Measurements from ENCODE around the gene FBXL19. TPM values are rescaled to one million over a fixed set of nuclear protein-coding genes. Genes with fewer than 3 reads are reported as not detected.

The FBXL19 gene
- total RNA-seq, 3 donors from 2014 or later, result 25.8 to 31.3 (median 30.8) TPM

DNA sequence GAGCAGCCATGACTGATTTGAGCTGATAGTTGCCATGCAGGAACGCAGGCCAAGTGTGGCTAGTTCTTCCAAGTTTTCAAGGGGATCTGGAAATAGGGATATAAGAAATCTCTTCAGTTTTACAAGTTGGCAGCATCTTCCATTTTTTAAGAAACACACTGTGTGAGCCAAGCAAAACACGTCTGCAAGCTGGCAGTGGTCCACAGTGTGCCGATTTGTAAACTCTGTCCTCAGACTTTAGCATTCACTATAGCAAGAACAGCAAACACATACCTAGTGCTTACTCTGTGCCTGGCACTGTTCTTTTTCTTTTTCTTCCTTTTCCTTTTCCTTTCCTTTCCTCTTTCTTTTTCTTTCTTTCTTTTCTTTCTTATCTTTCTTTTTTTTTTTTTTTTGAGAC lies 28.4 kb downstream of the FBXL19 start:
- Mint-ChIP-seq H3K9me3 (no peaks in the 10 kb centered on the region), H3K4me3 (no peak overlapping the region), H3K4me1 (ENCODE audit: low read depth) (peaks cover 17% of the 10 kb centered on the region), H3K27me3 (ENCODE audit: low read depth) (no peaks in the 10 kb centered on the region), H3K36me3 (ENCODE audit: insufficient read depth) (no peaks in the 10 kb centered on the region)
- DNase-seq, result no peak
- no peak for ATAC-seq

DNA sequence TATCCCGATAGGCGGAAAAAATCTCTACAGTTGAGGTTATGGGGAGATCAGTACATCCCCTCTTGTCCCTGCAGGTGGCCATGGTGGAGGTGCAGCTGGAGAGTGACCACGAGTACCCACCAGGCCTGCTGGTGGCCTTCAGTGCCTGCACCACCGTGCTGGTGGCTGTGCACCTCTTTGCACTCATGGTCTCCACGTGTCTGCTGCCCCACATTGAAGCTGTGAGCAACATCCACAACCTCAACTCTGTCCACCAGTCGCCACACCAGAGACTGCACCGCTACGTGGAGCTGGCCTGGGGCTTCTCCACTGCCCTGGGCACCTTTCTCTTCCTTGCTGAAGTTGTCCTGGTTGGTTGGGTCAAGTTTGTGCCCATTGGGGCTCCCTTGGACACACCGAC lies 29.7 kb downstream of the FBXL19 start:
- H3K4me1 Mint-ChIP-seq (ENCODE audit: low read depth), result peaks cover 17% of the 10 kb centered on the region
- ATAC-seq, result no peak

DNA sequence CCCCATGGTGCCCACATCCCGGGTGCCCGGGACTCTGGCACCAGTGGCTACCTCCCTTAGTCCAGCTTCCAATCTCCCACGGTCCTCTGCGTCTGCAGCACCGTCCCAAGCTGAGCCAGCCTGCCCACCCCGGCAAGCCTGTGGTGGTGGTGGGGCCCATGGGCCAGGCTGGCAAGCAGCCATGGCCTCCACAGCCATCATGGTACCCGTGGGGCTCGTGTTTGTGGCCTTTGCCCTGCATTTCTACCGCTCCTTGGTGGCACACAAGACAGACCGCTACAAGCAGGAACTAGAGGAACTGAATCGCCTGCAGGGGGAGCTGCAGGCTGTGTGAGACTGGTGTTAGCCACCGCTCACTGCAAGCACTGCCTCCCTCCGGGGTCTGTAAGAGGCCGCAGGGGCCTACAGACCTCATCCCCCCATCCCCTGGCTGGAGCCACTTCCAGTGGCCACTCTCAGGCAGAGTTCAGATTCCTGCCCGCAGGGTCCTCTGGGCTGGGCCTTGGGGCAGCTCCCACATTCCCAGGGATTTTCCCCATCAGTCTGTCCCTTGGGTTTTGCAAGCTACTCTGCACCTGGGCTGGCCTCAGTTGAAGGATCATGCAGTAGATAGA lies 30.2 kb downstream of the FBXL19 start:
- no peaks in the 10 kb centered on the region for H3K36me3 Mint-ChIP-seq (ENCODE audit: insufficient read depth)
- H3K4me3 Mint-ChIP-seq, result no peak overlapping the region
- H3K27me3 Mint-ChIP-seq (ENCODE audit: low read depth), result no peaks in the 10 kb centered on the region
- ATAC-seq (no peak), DNase-seq (peak; percentile 53)
- H3K4me1 Mint-ChIP-seq (ENCODE audit: low read depth), result peaks cover 20% of the 10 kb centered on the region
- H3K9me3 Mint-ChIP-seq, result no peaks in the 10 kb centered on the region

More for the DNA sequence above, 29.7 kb downstream of the FBXL19 start:
- H3K4me3 Mint-ChIP-seq, result no peak overlapping the region
- no peaks in the 10 kb centered on the region for H3K36me3 Mint-ChIP-seq (ENCODE audit: insufficient read depth)
- no peaks in the 10 kb centered on the region for H3K9me3 Mint-ChIP-seq
- DNase-seq, result no peak
- no peaks in the 10 kb centered on the region for H3K27me3 Mint-ChIP-seq (ENCODE audit: low read depth)

DNA sequence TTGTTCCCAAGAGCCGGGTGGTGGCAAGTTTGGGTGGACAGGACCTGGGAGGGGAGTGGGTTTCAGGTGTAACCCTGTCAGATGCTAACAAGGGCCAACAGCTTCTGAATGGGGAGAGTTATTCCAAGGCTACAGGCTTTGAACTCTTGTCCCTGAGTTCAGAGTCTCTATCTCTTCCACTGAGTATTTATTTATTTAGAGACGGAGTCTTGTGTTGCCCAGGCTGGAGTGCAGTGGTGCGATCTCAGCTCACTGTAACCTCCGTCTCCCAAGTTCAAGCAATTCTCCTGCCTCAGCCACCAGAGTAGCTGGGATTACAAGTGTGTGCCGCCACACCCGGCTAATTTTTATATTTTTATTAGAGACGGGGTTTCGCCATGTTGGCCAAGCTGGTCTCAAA lies 31.6 kb downstream of the FBXL19 start:
- H3K36me3 Mint-ChIP-seq (ENCODE audit: insufficient read depth), result peaks cover 8% of the 10 kb centered on the region
- DNase-seq (no peak), ATAC-seq (no peak)
- H3K4me1 Mint-ChIP-seq (ENCODE audit: low read depth), result peaks cover 27% of the 10 kb centered on the region
- no peaks in the 10 kb centered on the region for H3K27me3 Mint-ChIP-seq (ENCODE audit: low read depth)
- H3K4me3 Mint-ChIP-seq, result no peak overlapping the region
- H3K9me3 Mint-ChIP-seq, result no peaks in the 10 kb centered on the region

DNA sequence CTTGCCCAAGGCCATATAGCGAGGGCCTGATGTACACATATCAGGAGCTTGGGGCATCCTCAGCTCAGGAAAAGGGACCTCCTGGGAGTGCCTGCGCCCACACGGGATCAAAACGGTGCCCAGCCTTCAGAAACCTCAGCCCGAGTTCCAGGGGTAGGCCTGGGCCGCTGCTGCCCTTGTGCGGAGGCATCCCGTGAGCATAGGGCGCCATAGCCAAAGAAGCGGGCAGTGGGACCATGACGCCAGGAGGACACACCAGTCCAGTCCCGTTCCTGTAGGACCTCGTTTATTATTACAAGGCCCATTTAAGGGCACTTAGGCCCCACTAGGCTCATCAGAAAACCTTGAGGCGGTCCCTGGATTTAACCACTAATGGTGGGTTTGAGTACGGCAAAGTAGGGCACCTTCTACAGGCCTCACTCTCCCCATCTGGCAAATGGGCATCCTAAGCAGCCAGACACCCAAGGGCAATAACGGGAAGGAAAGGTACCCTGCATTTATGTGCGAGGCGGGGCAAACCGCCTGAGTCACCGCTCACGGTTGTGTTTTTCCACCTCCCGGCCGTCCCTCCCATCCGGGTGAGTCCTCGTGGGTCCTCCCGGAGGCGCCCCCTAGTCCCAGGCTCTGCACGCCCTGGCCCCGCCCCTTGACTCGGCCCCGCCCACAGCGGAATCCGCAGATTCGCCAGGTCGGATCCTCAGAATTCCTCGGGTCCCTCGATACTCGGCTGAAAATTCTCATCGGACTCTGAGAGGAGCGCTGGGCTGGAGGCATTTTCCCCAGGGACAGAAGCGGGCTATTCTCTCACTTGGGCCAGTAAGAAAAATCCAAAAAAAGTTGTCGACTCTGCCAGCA lies 33.5 kb downstream of the FBXL19 start:
- Mint-ChIP-seq H3K27me3 (ENCODE audit: low read depth) (no peaks in the 10 kb centered on the region), H3K4me3 (peak overlapping the region; percentile 93), H3K9me3 (no peaks in the 10 kb centered on the region), H3K4me1 (ENCODE audit: low read depth) (peaks cover 24% of the 10 kb centered on the region), H3K36me3 (ENCODE audit: insufficient read depth) (peaks cover 19% of the 10 kb centered on the region)
- ATAC-seq (peak; percentile 71 to 76), DNase-seq (peak; percentile 92)

DNA sequence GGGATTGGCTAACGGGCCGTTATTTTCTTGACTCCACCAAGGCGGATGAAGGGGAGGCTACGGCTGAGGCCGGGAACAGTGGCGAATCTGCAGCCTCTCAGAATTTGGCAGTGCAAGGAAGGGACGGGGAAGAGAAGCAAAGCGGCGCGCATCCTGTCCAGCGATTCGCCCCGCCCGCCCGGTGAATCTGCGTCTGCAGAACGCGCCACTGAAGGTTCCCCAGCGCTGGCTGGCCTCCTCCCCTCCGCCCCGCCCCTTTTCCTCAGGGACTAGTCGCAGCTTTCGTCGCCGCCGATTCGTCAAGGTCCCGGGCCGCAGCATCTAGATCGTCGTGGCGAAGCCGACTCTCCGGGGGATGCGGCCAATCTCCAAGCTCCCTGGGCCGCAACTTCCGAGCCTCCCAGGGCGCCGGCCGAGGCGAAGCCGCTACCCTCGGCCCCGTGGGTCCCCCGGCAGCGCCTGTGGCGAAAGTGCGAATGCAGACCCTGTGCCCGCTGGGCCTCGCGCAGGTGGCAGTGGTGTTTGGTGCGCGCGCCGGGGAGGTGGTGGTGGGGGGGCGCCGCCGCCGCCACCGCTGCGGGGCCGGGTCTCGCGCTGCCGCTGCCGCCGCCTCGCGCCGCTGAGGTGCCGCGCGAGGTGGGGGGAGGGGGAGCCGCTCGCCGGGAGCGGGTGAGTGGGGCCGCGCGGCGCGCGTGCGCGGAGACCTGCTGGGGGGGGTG lies 34.2 kb downstream of the FBXL19 start, which contains the start of gene SETD1A:
Gene SETD1A, plus strand, starts transcription at position 299 of the 719 bp plus-strand sequence. CDS start 978 bp downstream, outside the sequence.
- Mint-ChIP-seq H3K4me3 (peak within 1 kb of the TSS; percentile 95), H3K36me3 (ENCODE audit: insufficient read depth) (peaks cover 23% of the 10 kb centered on the region), H3K4me1 (ENCODE audit: low read depth) (peaks cover 27% of the 10 kb centered on the region), H3K27me3 (ENCODE audit: low read depth) (no peaks in the 10 kb centered on the region), H3K9me3 (no peaks in the 10 kb centered on the region)
- ATAC-seq (peak; percentile 86 to 88), DNase-seq (peak; percentile 96)

DNA sequence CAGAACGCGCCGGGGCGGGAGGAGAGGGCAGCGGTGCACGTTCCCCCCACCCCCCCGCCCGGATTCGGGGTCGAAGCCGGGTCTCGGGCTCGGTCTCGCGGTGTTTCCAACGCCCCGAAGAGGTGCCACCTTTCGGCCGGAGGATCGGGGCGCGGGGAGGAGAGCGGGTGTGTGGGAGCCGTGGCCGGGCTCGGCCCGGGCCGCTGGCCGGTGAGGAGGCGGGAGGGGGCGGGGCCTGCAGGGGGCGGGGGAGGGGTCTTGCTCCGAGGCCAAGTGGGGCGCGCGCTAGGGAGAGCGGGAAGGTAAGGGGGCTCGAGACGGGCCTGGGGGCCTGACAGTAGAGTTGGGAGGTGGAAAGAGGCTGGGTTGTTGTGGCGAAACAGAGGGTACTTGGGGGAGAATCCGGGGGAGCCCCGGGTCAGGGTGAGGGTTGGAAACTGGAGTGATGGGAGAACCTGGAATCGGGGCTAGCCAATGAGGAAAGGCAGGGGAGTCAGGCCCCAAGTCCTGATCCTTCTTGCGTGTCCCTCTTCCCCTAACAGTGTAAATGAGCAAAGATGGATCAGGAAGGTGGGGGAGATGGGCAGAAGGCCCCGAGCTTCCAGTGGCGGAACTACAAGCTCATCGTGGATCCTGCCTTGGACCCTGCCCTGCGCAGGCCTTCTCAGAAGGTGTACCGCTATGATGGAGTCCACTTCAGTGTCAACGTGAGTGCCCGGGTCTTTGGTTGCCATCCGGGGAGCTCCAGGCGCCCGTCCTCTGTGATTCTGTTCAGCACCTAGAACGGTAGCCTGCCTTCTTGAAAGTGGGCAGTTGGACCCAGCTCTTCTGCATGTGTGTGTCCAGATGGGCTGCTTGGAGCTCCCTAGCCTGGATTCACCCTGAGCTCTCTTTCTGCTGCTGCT lies 35.1 kb downstream of the FBXL19 start:
- H3K36me3 Mint-ChIP-seq (ENCODE audit: insufficient read depth), result peaks cover 29% of the 10 kb centered on the region
- DNase-seq, result no peak
- ATAC-seq, result peak; percentile 29 to 49
- peak overlapping the region; percentile 95 for H3K4me3 Mint-ChIP-seq
- no peaks in the 10 kb centered on the region for H3K9me3 Mint-ChIP-seq
- H3K27me3 Mint-ChIP-seq (ENCODE audit: low read depth), result no peaks in the 10 kb centered on the region
- H3K4me1 Mint-ChIP-seq (ENCODE audit: low read depth), result peaks cover 29% of the 10 kb centered on the region

DNA sequence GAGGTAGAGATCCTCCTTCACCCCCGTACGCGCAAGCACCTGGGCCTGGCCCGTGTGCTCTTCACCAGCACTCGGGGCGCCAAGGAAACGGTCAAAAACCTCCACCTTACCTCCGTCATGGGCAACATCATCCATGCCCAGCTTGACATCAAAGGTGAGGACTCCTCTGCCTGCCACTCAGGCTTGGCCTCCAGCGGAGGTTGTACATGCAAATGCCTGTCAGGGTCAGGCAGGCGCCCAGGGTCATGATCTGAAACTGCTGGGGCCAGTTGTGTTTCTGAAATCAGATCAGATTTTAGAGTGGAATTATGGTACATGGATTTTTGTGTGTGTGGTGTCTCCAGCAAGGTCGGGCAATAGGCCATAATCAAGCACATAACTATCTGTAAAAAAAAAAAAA lies 38.0 kb downstream of the FBXL19 start:
- ATAC-seq, result no peak
- Mint-ChIP-seq H3K27me3 (ENCODE audit: low read depth) (no peaks in the 10 kb centered on the region), H3K9me3 (no peaks in the 10 kb centered on the region), H3K36me3 (ENCODE audit: insufficient read depth) (peaks cover 42% of the 10 kb centered on the region), H3K4me1 (ENCODE audit: low read depth) (peaks cover 26% of the 10 kb centered on the region), H3K4me3 (no peak overlapping the region)
- DNase-seq, result no peak

DNA sequence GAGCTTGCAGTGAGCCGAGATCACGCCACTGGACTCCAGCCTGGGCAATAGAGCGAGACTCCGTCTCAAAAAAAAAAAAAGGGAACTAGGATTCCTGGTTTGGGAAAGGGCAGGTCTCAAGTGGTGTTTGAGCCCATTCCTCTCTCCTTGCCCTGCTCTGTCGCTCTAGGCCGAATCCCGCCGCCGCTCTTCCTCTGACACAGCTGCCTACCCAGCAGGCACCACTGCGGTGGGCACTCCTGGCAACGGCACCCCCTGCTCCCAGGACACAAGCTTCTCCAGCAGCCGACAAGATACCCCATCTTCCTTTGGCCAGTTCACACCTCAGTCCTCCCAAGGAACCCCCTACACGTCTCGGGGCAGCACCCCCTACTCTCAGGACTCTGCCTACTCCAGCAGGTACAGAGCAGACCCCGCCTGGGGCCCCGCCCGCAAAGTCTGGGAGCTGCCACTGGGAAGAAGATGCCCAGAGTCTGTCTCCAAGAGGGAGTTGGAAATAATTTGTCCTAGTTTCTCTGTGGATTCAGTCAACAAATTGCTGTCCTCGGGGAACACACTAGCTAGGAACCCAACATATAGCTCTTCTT lies 40.6 kb downstream of the FBXL19 start:
- Mint-ChIP-seq H3K9me3 (no peaks in the 10 kb centered on the region), H3K4me1 (ENCODE audit: low read depth) (peaks cover 19% of the 10 kb centered on the region), H3K36me3 (ENCODE audit: insufficient read depth) (peaks cover 53% of the 10 kb centered on the region), H3K27me3 (ENCODE audit: low read depth) (no peaks in the 10 kb centered on the region), H3K4me3 (no peak overlapping the region)
- no peak for DNase-seq
- ATAC-seq, result no peak

DNA sequence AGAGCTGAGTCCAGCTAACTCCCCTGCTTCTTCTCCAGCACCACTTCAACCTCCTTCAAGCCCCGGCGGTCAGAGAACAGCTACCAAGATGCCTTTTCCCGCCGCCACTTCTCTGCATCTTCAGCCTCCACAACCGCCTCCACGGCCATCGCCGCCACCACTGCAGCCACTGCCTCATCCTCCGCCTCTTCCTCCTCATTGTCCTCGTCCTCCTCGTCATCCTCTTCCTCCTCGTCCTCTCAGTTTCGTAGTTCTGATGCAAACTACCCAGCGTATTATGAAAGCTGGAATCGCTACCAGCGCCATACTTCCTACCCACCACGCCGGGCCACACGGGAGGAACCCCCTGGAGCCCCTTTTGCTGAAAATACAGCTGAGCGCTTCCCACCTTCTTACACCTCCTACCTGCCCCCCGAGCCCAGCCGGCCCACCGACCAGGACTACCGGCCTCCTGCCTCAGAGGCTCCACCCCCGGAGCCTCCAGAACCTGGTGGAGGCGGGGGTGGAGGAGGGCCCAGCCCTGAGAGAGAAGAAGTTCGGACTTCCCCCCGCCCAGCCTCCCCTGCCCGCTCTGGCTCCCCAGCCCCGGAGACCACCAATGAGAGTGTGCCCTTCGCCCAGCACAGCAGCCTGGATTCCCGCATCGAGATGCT lies 41.3 kb downstream of the FBXL19 start:
- H3K36me3 Mint-ChIP-seq (ENCODE audit: insufficient read depth), result peaks cover 51% of the 10 kb centered on the region
- H3K4me3 Mint-ChIP-seq, result no peak overlapping the region
- DNase-seq (no peak), ATAC-seq (no peak)
- H3K27me3 Mint-ChIP-seq (ENCODE audit: low read depth), result no peaks in the 10 kb centered on the region
- peaks cover 13% of the 10 kb centered on the region for H3K4me1 Mint-ChIP-seq (ENCODE audit: low read depth)
- no peaks in the 10 kb centered on the region for H3K9me3 Mint-ChIP-seq

DNA sequence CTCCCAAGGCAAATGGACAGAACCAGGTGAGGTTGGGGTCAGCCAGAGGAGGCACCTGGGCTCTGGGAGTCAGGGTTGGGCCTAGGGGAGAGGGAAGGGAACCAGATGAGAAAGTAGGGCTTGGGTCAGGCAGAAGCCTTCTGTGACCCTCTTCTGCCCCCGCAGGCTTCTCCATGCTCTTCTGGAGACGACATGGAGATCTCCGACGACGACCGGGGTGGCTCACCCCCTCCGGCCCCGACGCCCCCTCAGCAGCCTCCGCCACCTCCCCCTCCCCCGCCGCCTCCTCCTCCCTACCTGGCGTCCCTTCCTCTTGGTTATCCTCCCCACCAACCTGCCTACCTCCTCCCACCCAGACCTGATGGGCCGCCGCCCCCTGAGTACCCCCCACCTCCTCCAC lies 42.1 kb downstream of the FBXL19 start:
- no peaks in the 10 kb centered on the region for H3K27me3 Mint-ChIP-seq (ENCODE audit: low read depth)
- no peak for DNase-seq
- peaks cover 44% of the 10 kb centered on the region for H3K36me3 Mint-ChIP-seq (ENCODE audit: insufficient read depth)
- no peak for ATAC-seq
- peaks cover 5% of the 10 kb centered on the region for H3K4me1 Mint-ChIP-seq (ENCODE audit: low read depth)
- H3K9me3 Mint-ChIP-seq, result no peaks in the 10 kb centered on the region
- H3K4me3 Mint-ChIP-seq, result no peak overlapping the region

DNA sequence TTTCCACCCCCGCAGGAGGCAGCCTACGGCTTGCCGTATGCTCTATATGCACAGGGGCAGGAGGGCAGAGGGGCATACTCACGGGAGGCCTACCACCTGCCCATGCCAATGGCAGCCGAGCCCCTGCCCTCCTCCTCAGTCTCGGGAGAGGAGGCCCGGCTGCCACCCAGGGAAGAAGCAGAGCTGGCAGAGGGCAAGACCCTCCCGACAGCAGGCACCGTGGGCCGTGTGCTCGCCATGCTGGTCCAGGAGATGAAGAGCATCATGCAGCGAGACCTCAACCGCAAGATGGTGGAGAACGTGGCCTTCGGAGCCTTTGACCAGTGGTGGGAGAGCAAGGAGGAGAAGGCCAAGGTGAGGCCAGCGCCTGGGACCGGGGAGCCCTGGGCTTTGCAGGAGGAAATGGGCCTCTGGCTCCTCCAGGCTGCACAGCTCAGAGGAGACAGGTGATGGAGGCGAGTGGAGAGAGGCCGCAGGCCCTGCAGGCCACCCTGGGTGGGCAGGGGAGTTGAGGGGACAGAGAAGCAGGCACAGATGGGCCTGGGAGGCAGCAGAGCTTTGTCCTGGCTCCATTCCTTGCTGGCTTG lies 42.8 kb downstream of the FBXL19 start:
- Mint-ChIP-seq H3K9me3 (no peaks in the 10 kb centered on the region), H3K4me3 (no peak overlapping the region), H3K27me3 (ENCODE audit: low read depth) (no peaks in the 10 kb centered on the region), H3K36me3 (ENCODE audit: insufficient read depth) (peaks cover 47% of the 10 kb centered on the region), H3K4me1 (ENCODE audit: low read depth) (peaks cover 5% of the 10 kb centered on the region)
- ATAC-seq (no peak), DNase-seq (no peak)

DNA sequence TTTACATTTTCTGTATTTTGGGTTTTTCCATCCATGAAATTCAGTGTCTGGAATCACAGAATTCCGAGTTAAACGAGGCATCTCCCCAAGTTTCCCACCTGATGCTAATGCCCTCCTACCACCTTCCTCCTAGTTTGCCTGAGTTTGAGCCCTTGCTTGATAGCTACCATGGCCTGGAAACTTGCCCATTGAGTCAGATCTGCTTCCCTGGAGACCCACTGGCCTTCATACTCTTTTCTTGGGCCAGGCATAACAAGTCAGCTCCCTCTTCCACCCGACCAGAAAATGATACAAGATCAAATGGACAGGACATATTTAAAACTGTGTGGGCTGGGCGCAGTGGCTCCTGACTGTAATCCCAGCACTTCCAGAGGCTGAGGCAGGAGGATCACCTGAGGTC lies 44.4 kb downstream of the FBXL19 start:
- H3K36me3 Mint-ChIP-seq (ENCODE audit: insufficient read depth), result peaks cover 53% of the 10 kb centered on the region

More for the DNA sequence above, 44.4 kb downstream of the FBXL19 start:
- ATAC-seq (no peak), DNase-seq (no peak)
- H3K9me3 Mint-ChIP-seq, result no peaks in the 10 kb centered on the region
- peaks cover 2% of the 10 kb centered on the region for H3K4me1 Mint-ChIP-seq (ENCODE audit: low read depth)
- no peaks in the 10 kb centered on the region for H3K27me3 Mint-ChIP-seq (ENCODE audit: low read depth)
- H3K4me3 Mint-ChIP-seq, result no peak overlapping the region
